Endodermal cell (in vitro differentiated cells): ENCODE results near the gene PRKCA. TPM values are rescaled to one million over a fixed set of nuclear protein-coding genes. Genes with fewer than 3 reads are reported as not detected.

Source experiments
- DNase-seq: peaks from one replicate; pipeline ENCODE4 v3.0.0-alpha.2; 2017
- H3K27ac ChIP-seq: 2 replicates; pipeline ENCODE4 v1.5.1; 2013; ENCODE audit warnings: mild to moderate bottlenecking, low read depth, low read length, moderate library complexity
- H3K27me3 ChIP-seq: 2 replicates; pipeline ENCODE4 v1.6.1; 2013; ENCODE audit warnings: mild to moderate bottlenecking, low read length, moderate library complexity; ENCODE audit not compliant: insufficient read depth, control insufficient read depth, poor library complexity, severe bottlenecking
- H3K36me3 ChIP-seq: 2 replicates; pipeline ENCODE4 v1.7.0; 2013; ENCODE audit warnings: mild to moderate bottlenecking, low read length, moderate library complexity; ENCODE audit not compliant: control insufficient read depth, insufficient read depth
- H3K4me1 ChIP-seq: one replicate; pipeline ENCODE4 v1.7.0; 2013; ENCODE audit warnings: low read length; ENCODE audit not compliant: control insufficient read depth, insufficient read depth
- H3K4me3 ChIP-seq: 2 replicates; pipeline ENCODE4 v1.5.1; 2013; ENCODE audit warnings: mild to moderate bottlenecking, low read length, moderate library complexity
- H3K9ac ChIP-seq: 2 replicates; pipeline ENCODE4 v1.6.1; 2013; ENCODE audit warnings: mild to moderate bottlenecking, low read length, moderate library complexity; ENCODE audit not compliant: poor library complexity, severe bottlenecking; ENCODE audit errors: extremely low read depth
- H3K9me3 ChIP-seq: 2 replicates; pipeline ENCODE4 v1.6.1; 2013; ENCODE audit warnings: mild to moderate bottlenecking, low read length, moderate library complexity; ENCODE audit not compliant: control insufficient read depth
- H3K27ac Mint-ChIP-seq: 2 replicates; pipeline ENCODE4 v1.8.0; 2020; ENCODE audit warnings: mixed read lengths
- H3K27me3 Mint-ChIP-seq: 2 replicates; pipeline ENCODE4 v1.8.0; 2021; ENCODE audit warnings: mild to moderate bottlenecking, mixed read lengths; ENCODE audit not compliant: insufficient read depth
- H3K36me3 Mint-ChIP-seq: 2 replicates; pipeline ENCODE4 v1.8.0; 2020; ENCODE audit warnings: low read depth, mixed read lengths
- H3K4me1 Mint-ChIP-seq: 2 replicates; pipeline ENCODE4 v1.8.0; 2020; ENCODE audit warnings: mixed read lengths
- H3K4me3 Mint-ChIP-seq: 2 replicates; pipeline ENCODE4 v1.8.0; 2020; ENCODE audit warnings: mild to moderate bottlenecking, moderate library complexity, mixed read lengths
- H3K9me3 Mint-ChIP-seq: 2 replicates; pipeline ENCODE4 v1.8.0; 2020; ENCODE audit warnings: mild to moderate bottlenecking, mixed read lengths
- CTCF ChIP-seq: fragments of 200-600 bp; sonication (generic); conservative IDR thresholded peaks from 2 replicates; pipeline ENCODE4 v1.5.0; 2021; ENCODE audit warnings: antibody characterized with exemption, mild to moderate bottlenecking
- WGBS, 2 experiments: methylation state at CpG; one replicate each; pipeline versions ENCODE4 v1.1.5 to v1.1.7; 2013; ENCODE audit warnings: missing lambda C conversion rate in 2 of 2, mixed read lengths in 1 of 2; ENCODE audit not compliant: insufficient coverage in 1 of 2, insufficient read length in 1 of 2; 5-methylcytosine and 5-hydroxymethylcytosine counted together
- total RNA-seq, 2 donors: library from RNA; stranded (reverse); fragmentation: NEBNext Ultra II Directional in 1 of 2; extraction: Animal tissue kit (Norgen Biotek cat#: 25700) in 1 of 2; gene quantifications; 2 replicates in 1 of 2; 3 replicates in 1 of 2; pipeline ENCODE4 v1.2.1, GENCODE V29; 2021

PRKCA gene
- total RNA-seq, 2 donors from 2014 or later = 8.7 to 14.6 TPM

GRCh38 chr17:66397486-66397885 is 95.1 kb downstream of the PRKCA start:
- H3K27ac ChIP-seq = no peak overlapping the region
- H3K9me3 Mint-ChIP-seq = no peaks in the 10 kb centered on the region
- no peak overlapping the region for H3K4me3 Mint-ChIP-seq
- DNase-seq = no peak
- WGBS, 2 experiments = 78 to 80% methylated on average over 2 to 3 of the region's 3 CpGs
- no peaks in the 10 kb centered on the region for H3K27me3 Mint-ChIP-seq
- no peak overlapping the region for H3K27ac Mint-ChIP-seq
- H3K27me3 ChIP-seq = no peaks in the 10 kb centered on the region
- no peak overlapping the region for H3K4me3 ChIP-seq
- TF ChIP-seq CTCF = no peak
- H3K4me1 Mint-ChIP-seq = peaks cover 3% of the 10 kb centered on the region
- no peaks in the 10 kb centered on the region for H3K9me3 ChIP-seq
- H3K36me3 ChIP-seq = no peaks in the 10 kb centered on the region
- H3K9ac ChIP-seq = no peak overlapping the region
- no peaks in the 10 kb centered on the region for H3K4me1 ChIP-seq
- H3K36me3 Mint-ChIP-seq = no peaks in the 10 kb centered on the region

GRCh38 chr17:66398059-66398458 is 95.6 kb downstream of the PRKCA start:
- no peaks in the 10 kb centered on the region for H3K27me3 Mint-ChIP-seq
- Histone ChIP-seq H3K27me3 (no peaks in the 10 kb centered on the region), H3K4me1 (no peaks in the 10 kb centered on the region), H3K36me3 (no peaks in the 10 kb centered on the region), H3K27ac (no peak overlapping the region), H3K9ac (no peak overlapping the region), H3K9me3 (no peaks in the 10 kb centered on the region), H3K4me3 (no peak overlapping the region)
- H3K27ac Mint-ChIP-seq = no peak overlapping the region
- no peak overlapping the region for H3K4me3 Mint-ChIP-seq
- TF ChIP-seq CTCF = peak; percentile 35
- H3K9me3 Mint-ChIP-seq = no peaks in the 10 kb centered on the region
- H3K4me1 Mint-ChIP-seq = no peaks in the 10 kb centered on the region
- WGBS, 2 experiments = 61 to 64% methylated on average over 3 to 4 of the region's 4 CpGs
- no peak for DNase-seq
- H3K36me3 Mint-ChIP-seq = no peaks in the 10 kb centered on the region

GRCh38 chr17:66398617-66399016 is 96.2 kb downstream of the PRKCA start:
- Mint-ChIP-seq H3K27me3 (no peaks in the 10 kb centered on the region), H3K36me3 (no peaks in the 10 kb centered on the region), H3K4me3 (no peak overlapping the region), H3K9me3 (no peaks in the 10 kb centered on the region), H3K27ac (no peak overlapping the region), H3K4me1 (no peaks in the 10 kb centered on the region)
- H3K36me3 ChIP-seq = no peaks in the 10 kb centered on the region
- H3K4me1 ChIP-seq = no peaks in the 10 kb centered on the region
- WGBS, 2 experiments = 93 to 100% methylated on average over 4 to 8 of the region's 8 CpGs
- DNase-seq = no peak
- no peak overlapping the region for H3K4me3 ChIP-seq
- no peak for TF ChIP-seq CTCF
- H3K27me3 ChIP-seq = no peaks in the 10 kb centered on the region
- H3K9me3 ChIP-seq = no peaks in the 10 kb centered on the region
- no peak overlapping the region for H3K9ac ChIP-seq
- H3K27ac ChIP-seq = no peak overlapping the region
